Measurements from ENCODE around the gene DDX51.

- TF ChIP-seq, protein P1, sequence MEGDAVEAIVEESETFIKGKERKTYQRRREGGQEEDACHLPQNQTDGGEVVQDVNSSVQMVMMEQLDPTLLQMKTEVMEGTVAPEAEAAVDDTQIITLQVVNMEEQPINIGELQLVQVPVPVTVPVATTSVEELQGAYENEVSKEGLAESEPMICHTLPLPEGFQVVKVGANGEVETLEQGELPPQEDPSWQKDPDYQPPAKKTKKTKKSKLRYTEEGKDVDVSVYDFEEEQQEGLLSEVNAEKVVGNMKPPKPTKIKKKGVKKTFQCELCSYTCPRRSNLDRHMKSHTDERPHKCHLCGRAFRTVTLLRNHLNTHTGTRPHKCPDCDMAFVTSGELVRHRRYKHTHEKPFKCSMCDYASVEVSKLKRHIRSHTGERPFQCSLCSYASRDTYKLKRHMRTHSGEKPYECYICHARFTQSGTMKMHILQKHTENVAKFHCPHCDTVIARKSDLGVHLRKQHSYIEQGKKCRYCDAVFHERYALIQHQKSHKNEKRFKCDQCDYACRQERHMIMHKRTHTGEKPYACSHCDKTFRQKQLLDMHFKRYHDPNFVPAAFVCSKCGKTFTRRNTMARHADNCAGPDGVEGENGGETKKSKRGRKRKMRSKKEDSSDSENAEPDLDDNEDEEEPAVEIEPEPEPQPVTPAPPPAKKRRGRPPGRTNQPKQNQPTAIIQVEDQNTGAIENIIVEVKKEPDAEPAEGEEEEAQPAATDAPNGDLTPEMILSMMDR (IDR thresholded peaks at IDR 0.05) = no peak
- TF ChIP-seq POLR2AphosphoS5 (IDR thresholded peaks at IDR 0.05) (no peak), POLR2A (IDR thresholded peaks at IDR 0.05) (no peak), EP300 (IDR thresholded peaks at IDR 0.05) (no peak)
Measured at GRCh38 chr12:132100306-132101065, 43.6 kb downstream of the DDX51 start.

Measured in upper lobe of left lung (tissue), 4 donors.